ENCODE results near the gene MGA.

MGA gene

GRCh38 chr15:41810651-41811431, 150.6 kb downstream of the MGA start:
- no peak for DNase-seq

GRCh38 chr15:41811432-41812195, 151.4 kb downstream of the MGA start:
- DNase-seq: peak; percentile 33

GRCh38 chr15:41812820-41813375, 152.7 kb downstream of the MGA start:
- DNase-seq: no peak

- no peak for DNase-seq
These were observed 153.2 kb downstream of the MGA start for GRCh38 chr15:41813426-41813825.

- no peak for DNase-seq
These were observed 154.3 kb downstream of the MGA start for GRCh38 chr15:41814534-41814933.

- DNase-seq: no peak
These were observed 156.6 kb downstream of the MGA start for GRCh38 chr15:41816788-41817187.

- DNase-seq: no peak
These were observed 157.1 kb downstream of the MGA start for GRCh38 chr15:41817327-41817726.

- no peak for DNase-seq
These were observed 157.6 kb downstream of the MGA start for GRCh38 chr15:41817781-41818180.

- DNase-seq: no peak
These were observed 159.3 kb downstream of the MGA start for GRCh38 chr15:41819455-41820050.

GRCh38 chr15:41820791-41821423, 160.7 kb downstream of the MGA start:
- no peak for DNase-seq

- DNase-seq: no peak
These were observed 161.6 kb downstream of the MGA start for GRCh38 chr15:41821831-41822230.

GRCh38 chr15:41822471-41822870, 162.3 kb downstream of the MGA start:
- DNase-seq: no peak

Measured in NK-92 treated with Interleukin-12 subunit alpha and Interleukin-12 subunit beta, amount 100 ng/mL, for 24 hours (cell line).